22Rv1 (cell line): Measurements from ENCODE around the gene ZNF880.

Source experiments
- ZFX ChIP-seq: fragments of 450-650 bp; IDR thresholded peaks from 2 replicates; pipeline ENCODE4 v1.6.1; 2017; ENCODE audit warnings: antibody characterized with exemption, borderline replicate concordance
- TF ChIP-seq, protein P1 (sequence below): fragments of 450-650 bp; IDR thresholded peaks from 2 replicates; pipeline ENCODE4 v1.5.1; 2017; ENCODE audit warnings: mild to moderate bottlenecking

DNA sequence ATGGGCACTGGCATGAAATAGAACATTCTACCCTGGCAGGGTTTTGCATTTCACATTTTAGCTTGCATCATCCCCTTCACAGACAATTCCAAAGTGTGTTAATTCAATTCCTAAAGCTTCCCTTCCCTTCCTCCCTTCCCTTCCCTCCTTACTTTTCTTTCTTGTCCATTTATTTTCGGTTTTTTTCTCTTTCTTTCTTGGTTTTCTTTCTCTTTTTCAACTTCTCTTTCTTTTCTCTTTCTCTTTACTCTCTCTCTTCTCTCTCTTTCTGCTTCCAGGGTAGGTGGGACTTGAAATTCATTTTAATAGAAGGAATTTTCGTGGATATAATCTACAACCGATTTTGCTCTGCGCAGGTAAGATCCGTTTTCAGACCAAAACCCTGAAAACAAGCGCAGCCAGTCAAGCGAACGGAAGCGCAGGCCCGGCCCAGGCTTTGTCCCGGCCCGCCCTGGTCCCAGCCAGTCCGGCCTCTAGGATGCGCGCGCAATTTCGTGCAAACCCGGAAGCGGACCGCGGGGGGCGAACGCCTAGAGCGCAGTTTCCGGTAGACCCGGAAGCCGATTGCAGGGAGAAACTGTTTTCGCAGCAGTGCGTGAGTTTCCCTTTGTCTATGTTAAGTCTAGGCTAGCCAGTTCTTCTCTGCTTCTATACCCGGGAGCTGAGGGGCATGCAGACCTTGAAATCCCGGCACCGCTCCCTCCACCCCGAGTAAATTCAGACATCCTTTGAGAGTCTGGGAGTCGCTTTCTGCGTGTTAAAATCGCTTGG is 27.8 kb downstream of the ZNF880 start, which contains the start of gene ZNF528:
- TF ChIP-seq, protein P1, sequence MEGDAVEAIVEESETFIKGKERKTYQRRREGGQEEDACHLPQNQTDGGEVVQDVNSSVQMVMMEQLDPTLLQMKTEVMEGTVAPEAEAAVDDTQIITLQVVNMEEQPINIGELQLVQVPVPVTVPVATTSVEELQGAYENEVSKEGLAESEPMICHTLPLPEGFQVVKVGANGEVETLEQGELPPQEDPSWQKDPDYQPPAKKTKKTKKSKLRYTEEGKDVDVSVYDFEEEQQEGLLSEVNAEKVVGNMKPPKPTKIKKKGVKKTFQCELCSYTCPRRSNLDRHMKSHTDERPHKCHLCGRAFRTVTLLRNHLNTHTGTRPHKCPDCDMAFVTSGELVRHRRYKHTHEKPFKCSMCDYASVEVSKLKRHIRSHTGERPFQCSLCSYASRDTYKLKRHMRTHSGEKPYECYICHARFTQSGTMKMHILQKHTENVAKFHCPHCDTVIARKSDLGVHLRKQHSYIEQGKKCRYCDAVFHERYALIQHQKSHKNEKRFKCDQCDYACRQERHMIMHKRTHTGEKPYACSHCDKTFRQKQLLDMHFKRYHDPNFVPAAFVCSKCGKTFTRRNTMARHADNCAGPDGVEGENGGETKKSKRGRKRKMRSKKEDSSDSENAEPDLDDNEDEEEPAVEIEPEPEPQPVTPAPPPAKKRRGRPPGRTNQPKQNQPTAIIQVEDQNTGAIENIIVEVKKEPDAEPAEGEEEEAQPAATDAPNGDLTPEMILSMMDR, result no peak
- TF ChIP-seq ZFX, result no peak
